Metanephros (tissue), 2 donors: ENCODE results near the gene AKAP8. TPM values are rescaled to one million over a fixed set of nuclear protein-coding genes. Genes with fewer than 3 reads are reported as not detected.

Source experiments
- small RNA-seq: library from RNA; depleted of rRNA; stranded (forward); fragments of <200 nt; gene quantifications from one replicate; pipeline ENCODE3, GENCODE V24; 2014; ENCODE audit warnings: low replicate concordance
- total RNA-seq: library from RNA; depleted of rRNA; stranded (reverse); fragments of >200 nt; gene quantifications from one replicate; pipeline ENCODE4 v1.2.3, GENCODE V29; 2014

Gene AKAP8
- total RNA-seq: 33.9 TPM

DNA sequence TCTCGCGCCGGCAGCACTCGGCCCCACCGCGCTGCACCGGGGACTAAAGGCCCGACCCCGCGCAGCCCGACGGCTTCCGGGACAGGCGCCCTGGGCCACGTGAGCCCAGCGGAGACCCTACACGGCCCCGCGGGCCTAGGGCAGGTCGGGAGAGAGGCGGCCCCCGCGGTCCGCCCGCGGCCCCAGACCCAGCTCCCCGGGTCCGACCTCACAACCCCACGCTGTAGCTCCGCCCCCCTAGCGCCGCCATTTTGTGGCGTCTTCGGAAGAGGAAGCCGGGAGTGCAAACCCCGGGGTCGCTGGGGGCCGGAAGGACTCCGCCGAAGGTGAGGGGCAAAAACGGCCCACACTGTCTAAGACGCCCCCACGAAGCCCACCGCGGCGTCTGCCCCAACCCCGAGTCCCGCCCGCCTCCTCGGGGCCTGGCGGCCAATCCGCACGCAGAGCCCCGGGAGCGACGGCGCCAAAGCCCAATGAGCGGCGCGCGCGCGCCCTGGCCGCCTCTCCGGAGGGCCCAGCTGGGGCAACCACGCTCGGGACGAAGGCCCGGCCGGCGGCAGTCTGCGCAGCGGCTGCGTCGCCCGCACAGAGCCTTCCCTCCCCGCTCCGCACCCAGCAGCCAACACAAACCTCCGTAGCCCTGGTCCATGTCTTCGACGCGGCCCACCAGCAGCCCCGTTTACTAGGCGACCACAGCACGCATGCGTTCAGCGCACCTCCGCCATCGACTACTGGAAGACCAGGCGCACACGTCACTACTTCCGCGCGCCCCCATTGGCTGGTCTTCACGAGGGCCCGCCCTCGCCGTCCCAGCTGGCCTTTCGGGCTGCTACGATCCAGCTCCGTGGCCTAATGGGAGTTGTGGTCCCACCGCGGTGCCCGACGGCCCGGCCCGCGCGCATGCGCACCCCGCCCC is at the start of gene AKAP8:
Gene AKAP8 (minus strand): TSS at position 705 of the 916 bp plus-strand sequence. CDS start 56 bp downstream, at position 649.

GRCh38 chr19:15418579-15419412 is 39.2 kb upstream of the AKAP8 start, which contains the start of gene AKAP8L:
TSS of gene AKAP8L (minus strand) at chr19:15418988. CDS start at chr19:15418923, 65 bp downstream.

DNA sequence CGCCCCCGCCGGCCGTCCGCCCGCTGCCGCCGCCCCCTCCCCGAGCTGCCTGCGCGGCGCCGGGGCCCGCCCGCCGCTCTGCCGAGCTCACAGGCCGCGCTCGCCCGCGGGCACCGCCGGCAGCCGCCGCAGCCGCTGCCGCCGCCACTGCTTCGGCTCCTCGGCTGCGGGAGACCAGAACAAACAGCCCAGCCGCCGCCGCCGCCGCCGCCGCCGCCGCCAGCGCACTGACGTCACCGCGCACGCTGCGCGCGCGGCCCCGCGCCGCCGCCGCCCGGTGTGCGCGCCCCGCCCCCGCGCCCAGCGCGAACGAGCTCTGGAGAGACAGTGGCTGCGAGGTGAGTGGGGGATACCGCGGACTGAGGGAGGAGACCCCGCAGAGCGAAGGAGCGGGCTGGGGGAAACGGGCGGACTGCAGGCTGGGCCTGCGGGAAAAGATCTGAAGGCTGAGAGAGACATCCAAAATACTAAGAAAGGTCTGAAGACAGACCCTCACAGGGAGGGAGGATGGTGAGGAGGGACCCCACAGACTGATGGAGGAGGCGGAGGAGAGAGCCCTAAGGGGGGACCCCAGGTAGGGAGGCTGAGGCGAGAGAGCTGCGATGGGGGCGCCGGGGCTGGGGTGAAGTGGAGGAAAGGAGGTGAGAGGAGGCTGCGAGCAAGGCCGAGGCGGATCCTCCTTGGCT is 47.1 kb downstream of the AKAP8 start, which contains the start of gene BRD4:
Gene BRD4 (minus strand): TSS at position 229 of the 686 bp plus-strand sequence. CDS start 59,440 bp downstream, outside the sequence.

Small RNAs within 50 kb of the gene (small RNA-seq; reads per million reads assigned to genes)
- gene AC005776.1: not detected

Other genes with a start within 250 kb of the AKAP8 start
- 156 TPM for gene NOTCH3, start 178.8 kb downstream of the AKAP8 start, total RNA-seq
- 3.0 TPM for gene EPHX3, start 147.3 kb downstream of the AKAP8 start, total RNA-seq
- 48.8 TPM for gene BRD4, start 47.2 kb downstream of the AKAP8 start, total RNA-seq
- gene AKAP8L, start 39.2 kb upstream of the AKAP8 start, total RNA-seq: 114 TPM
- gene WIZ, start 70.2 kb upstream of the AKAP8 start, total RNA-seq: 41.1 TPM
- gene RASAL3, start 84.8 kb upstream of the AKAP8 start, total RNA-seq: 1.9 TPM
- gene PGLYRP2, start 99.7 kb upstream of the AKAP8 start, total RNA-seq: not detected
- gene CYP4F22, start 128.7 kb upstream of the AKAP8 start, total RNA-seq: 0.23 TPM
- gene CYP4F8, start 235.4 kb upstream of the AKAP8 start, total RNA-seq: not detected